ENCODE results near the gene ADGRB3.

DNA sequence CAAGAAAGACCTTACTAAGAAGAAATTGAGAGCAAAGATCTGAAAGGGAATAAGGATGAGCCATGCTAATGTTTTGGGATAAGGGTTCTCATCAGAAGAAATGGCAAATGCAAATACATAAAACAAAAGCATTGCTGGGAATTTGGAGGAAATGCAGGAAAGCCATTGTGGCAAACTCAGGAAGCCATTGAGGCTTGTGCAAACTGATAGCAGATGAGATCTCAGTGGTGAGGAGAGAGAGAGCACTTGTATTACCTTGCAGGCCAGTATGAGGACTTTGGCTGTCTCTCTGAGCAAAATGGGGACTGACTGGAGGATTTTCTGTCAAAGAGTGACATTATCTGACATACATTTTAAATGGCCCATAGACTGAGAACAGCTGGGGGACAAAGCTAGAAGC, 103.0 kb downstream of the ADGRB3 start:
- TF ChIP-seq POLR2A (IDR thresholded peaks at IDR 0.05) (no peak), EP300 (IDR thresholded peaks at IDR 0.05) (no peak)
